Smooth muscle cell (in vitro differentiated cells): Measurements from ENCODE around the gene EEF1AKMT3. TPM values are rescaled to one million over a fixed set of nuclear protein-coding genes. Genes with fewer than 3 reads are reported as not detected.
A peak's percentile ranks its signal among the peaks of the same experiment; 100 is the strongest.

Experiments used
- DNase-seq: peaks from one replicate; lab custom pipeline; 2025; ENCODE audit not compliant: unreplicated experiment; lab: John Stamatoyannopoulos, UW
- H2AFZ ChIP-seq: fragments of 200-600 bp; sonication (generic); 2 replicates; pipeline ENCODE4 v1.6.0; 2016; ENCODE audit warnings: antibody characterized with exemption, low read depth, mild to moderate bottlenecking
- H3F3A ChIP-seq: fragments of 200-600 bp; sonication (generic); 2 replicates; pipeline ENCODE4 v1.6.0; 2017; ENCODE audit warnings: antibody characterized with exemption, low read depth
- H3K27ac ChIP-seq: fragments of 200-600 bp; sonication (generic); 2 replicates; pipeline ENCODE4 v1.5.1; 2016; ENCODE audit warnings: low read depth, mild to moderate bottlenecking
- H3K27me3 ChIP-seq: fragments of 200-600 bp; sonication (generic); 2 replicates; pipeline ENCODE4 v1.6.1; 2016; ENCODE audit warnings: low read depth, mild to moderate bottlenecking
- H3K36me3 ChIP-seq: fragments of 200-600 bp; sonication (generic); 2 replicates; pipeline ENCODE4 v1.5.1; 2016; ENCODE audit warnings: low read depth
- H3K4me1 ChIP-seq: fragments of 200-600 bp; sonication (generic); 2 replicates; pipeline ENCODE4 v1.5.1; 2016; ENCODE audit warnings: low read depth
- H3K4me2 ChIP-seq: fragments of 200-600 bp; sonication (generic); 2 replicates; pipeline ENCODE4 v1.6.0; 2016; ENCODE audit warnings: mild to moderate bottlenecking
- H3K4me3 ChIP-seq: fragments of 200-600 bp; sonication (generic); 2 replicates; pipeline ENCODE4 v1.5.1; 2016; ENCODE audit warnings: mild to moderate bottlenecking
- H3K79me2 ChIP-seq: fragments of 200-600 bp; sonication (generic); 2 replicates; pipeline ENCODE4 v1.6.0; 2016; ENCODE audit warnings: low read depth, mild to moderate bottlenecking
- H3K9ac ChIP-seq: fragments of 200-600 bp; sonication (generic); 2 replicates; pipeline ENCODE4 v1.6.0; 2016; ENCODE audit warnings: low read depth
- H3K9me3 ChIP-seq: fragments of 200-600 bp; sonication (generic); replicated peaks from 2 replicates; pipeline ENCODE4 v1.5.1; 2016; ENCODE audit warnings: low read depth
- H4K20me1 ChIP-seq: fragments of 200-600 bp; sonication (generic); 2 replicates; pipeline ENCODE4 v1.6.0; 2016; ENCODE audit warnings: low read depth
- WGBS: methylation state at CpG from one replicate; pipeline ENCODE4 v1.1.7; 2016; ENCODE audit warnings: low lambda C conversion rate; 5-methylcytosine and 5-hydroxymethylcytosine counted together
- polyA plus RNA-seq: library from polyadenylated mRNA; unstranded; fragments of >200 nt; fragmentation: Nextera tagmentation; extraction: Ambion mirVana; gene quantifications from 2 replicates; pipeline ENCODE4 v1.2.1, GENCODE V29; 2016
- total RNA-seq: library from RNA; depleted of rRNA; stranded (reverse); fragments of >200 nt; gene quantifications from 2 replicates; pipeline ENCODE4 v1.2.3, GENCODE V29; 2014
- TF ChIP-seq, protein P1 (sequence below): fragments of 200-600 bp; sonication (generic); IDR thresholded peaks from 2 replicates; pipeline ENCODE4 v1.5.1; 2017; ENCODE audit warnings: borderline replicate concordance, mild to moderate bottlenecking, antibody characterized with exemption; ENCODE audit not compliant: insufficient read depth, poor library complexity, severe bottlenecking

Gene EEF1AKMT3
- total and polyA plus RNA-seq, 2 experiments from 2014 or later: 8.0 to 9.0 TPM

- Histone ChIP-seq H3K4me2 (no peak overlapping the region), H4K20me1 (no peaks in the 10 kb centered on the region), H3K4me1 (peaks cover 3% of the 10 kb centered on the region), H3K9ac (no peak overlapping the region), H3K9me3 (no peaks in the 10 kb centered on the region), H3K79me2 (no peaks in the 10 kb centered on the region), H3K27ac (no peak overlapping the region), H3K4me3 (no peak overlapping the region), H3F3A (no peaks in the 10 kb centered on the region), H3K36me3 (no peaks in the 10 kb centered on the region), H3K27me3 (peaks cover 47% of the 10 kb centered on the region), H2AFZ (no peak overlapping the region)
- DNase-seq: no peak
- 91% methylated on average over 12 of the region's 12 CpGs for WGBS
- TF ChIP-seq, protein P1, sequence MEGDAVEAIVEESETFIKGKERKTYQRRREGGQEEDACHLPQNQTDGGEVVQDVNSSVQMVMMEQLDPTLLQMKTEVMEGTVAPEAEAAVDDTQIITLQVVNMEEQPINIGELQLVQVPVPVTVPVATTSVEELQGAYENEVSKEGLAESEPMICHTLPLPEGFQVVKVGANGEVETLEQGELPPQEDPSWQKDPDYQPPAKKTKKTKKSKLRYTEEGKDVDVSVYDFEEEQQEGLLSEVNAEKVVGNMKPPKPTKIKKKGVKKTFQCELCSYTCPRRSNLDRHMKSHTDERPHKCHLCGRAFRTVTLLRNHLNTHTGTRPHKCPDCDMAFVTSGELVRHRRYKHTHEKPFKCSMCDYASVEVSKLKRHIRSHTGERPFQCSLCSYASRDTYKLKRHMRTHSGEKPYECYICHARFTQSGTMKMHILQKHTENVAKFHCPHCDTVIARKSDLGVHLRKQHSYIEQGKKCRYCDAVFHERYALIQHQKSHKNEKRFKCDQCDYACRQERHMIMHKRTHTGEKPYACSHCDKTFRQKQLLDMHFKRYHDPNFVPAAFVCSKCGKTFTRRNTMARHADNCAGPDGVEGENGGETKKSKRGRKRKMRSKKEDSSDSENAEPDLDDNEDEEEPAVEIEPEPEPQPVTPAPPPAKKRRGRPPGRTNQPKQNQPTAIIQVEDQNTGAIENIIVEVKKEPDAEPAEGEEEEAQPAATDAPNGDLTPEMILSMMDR: no peak
Measured at GRCh38 chr12:57724003-57724935, 48.1 kb upstream of the EEF1AKMT3 start.

DNA sequence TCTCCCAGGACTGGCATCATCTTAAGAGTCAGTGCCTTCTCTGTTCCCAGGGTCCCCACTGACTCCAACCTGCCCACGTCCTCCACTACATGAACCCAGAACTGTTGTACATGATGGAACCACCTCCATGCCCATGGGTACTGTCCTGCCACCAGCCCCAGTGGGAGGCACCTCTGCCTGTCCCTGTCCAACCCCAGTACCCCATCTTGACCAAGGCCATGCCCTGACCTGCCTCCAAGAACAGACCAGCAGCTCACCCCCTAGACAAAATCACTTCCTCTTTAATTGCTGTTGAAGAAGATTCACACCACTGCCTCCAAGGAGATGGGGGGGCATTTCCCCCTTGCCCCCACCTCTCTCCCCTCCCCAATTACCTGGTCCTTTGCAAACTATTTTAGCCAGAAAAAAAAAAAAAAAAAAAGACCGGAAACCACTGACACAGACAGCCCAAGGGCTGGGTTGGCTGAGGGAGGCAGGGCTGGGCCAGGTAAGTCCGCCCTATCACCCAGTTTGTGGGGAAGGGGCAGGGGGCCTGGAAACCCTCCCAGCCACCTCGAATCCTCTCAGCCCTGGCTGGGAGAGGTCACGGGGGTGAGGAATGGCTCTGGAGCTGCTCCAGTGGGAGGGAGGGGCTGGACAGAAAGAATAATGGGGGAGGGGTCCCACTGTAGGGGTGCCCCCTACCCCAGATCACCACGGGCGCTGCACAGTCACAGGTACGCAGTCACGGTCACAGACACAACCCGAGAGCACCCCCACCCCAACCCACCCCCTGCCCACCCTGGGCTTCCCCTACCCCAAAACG, 47.3 kb upstream of the EEF1AKMT3 start:
- Histone ChIP-seq H4K20me1 (no peaks in the 10 kb centered on the region), H3F3A (no peaks in the 10 kb centered on the region), H2AFZ (no peak overlapping the region), H3K36me3 (no peaks in the 10 kb centered on the region), H3K9me3 (no peaks in the 10 kb centered on the region), H3K79me2 (no peaks in the 10 kb centered on the region), H3K4me2 (no peak overlapping the region), H3K27me3 (peaks cover 55% of the 10 kb centered on the region), H3K4me1 (peaks cover 3% of the 10 kb centered on the region), H3K4me3 (no peak overlapping the region), H3K27ac (no peak overlapping the region), H3K9ac (no peak overlapping the region)
- TF ChIP-seq, protein P1: no peak
- WGBS: 68% methylated on average over 7 of the region's 11 CpGs
- DNase-seq: no peak

GRCh38 chr12:57725851-57726150, 46.6 kb upstream of the EEF1AKMT3 start:
- Histone ChIP-seq H3K79me2 (no peaks in the 10 kb centered on the region), H3K9me3 (no peaks in the 10 kb centered on the region), H3K36me3 (no peaks in the 10 kb centered on the region), H3K27me3 (peaks cover 62% of the 10 kb centered on the region), H3K4me3 (peak overlapping the region; percentile 56), H3K27ac (no peak overlapping the region), H4K20me1 (no peaks in the 10 kb centered on the region), H2AFZ (no peak overlapping the region), H3K4me2 (peak overlapping the region; percentile 93), H3F3A (no peaks in the 10 kb centered on the region), H3K9ac (no peak overlapping the region), H3K4me1 (peaks cover 3% of the 10 kb centered on the region)
- no peak for DNase-seq
- 9% methylated on average over 10 of the region's 10 CpGs for WGBS
- TF ChIP-seq, protein P1: no peak
